GM12878 (cell line): Measurements from ENCODE around the gene RANGRF. TPM values are rescaled to one million over a fixed set of nuclear protein-coding genes. Genes with fewer than 3 reads are reported as not detected.

Experiments used
- ATF3 ChIP-seq: IDR thresholded peaks from 2 replicates; pipeline ENCODE4 v1.6.1; 2011; ENCODE audit warnings: low read depth, mild to moderate bottlenecking, low read length, moderate library complexity, borderline replicate concordance; ENCODE audit errors: extremely low read depth
- BRCA1 ChIP-seq: IDR thresholded peaks from 2 replicates; pipeline ENCODE4 v1.6.1; 2011; ENCODE audit warnings: low read depth, low read length, improper control_type of control experiment
- CEBPZ ChIP-seq: fragments of 150-350 bp; IDR thresholded peaks from 2 replicates; pipeline ENCODE4 v1.6.1; 2016; ENCODE audit warnings: low read depth, low read length
- EP300 ChIP-seq, 2 experiments: fragments of 150-350 bp in 1 of 2; IDR thresholded peaks; 2 replicates each; pipeline ENCODE4 v1.6.1; 2011 to 2012; ENCODE audit warnings: low read depth in 2 of 2, low read length in 2 of 2, borderline replicate concordance in 1 of 2, improper control_type of control experiment in 1 of 2, inconsistent platforms in 1 of 2; ENCODE audit not compliant: control insufficient read depth in 1 of 2
- GATAD2B ChIP-seq: fragments of 450-650 bp; conservative IDR thresholded peaks from 2 replicates; pipeline ENCODE4 v1.6.1; 2017; ENCODE audit warnings: low read depth, mild to moderate bottlenecking, moderate library complexity
- HSF1 ChIP-seq: fragments of 150-350 bp; IDR thresholded peaks from 2 replicates; pipeline ENCODE4 v1.6.1; 2014; ENCODE audit warnings: mild to moderate bottlenecking, low read depth, low read length
- MAX ChIP-seq: IDR thresholded peaks from 2 replicates; pipeline ENCODE4 v1.6.1; 2012; ENCODE audit warnings: low read depth, low read length, improper control_type of control experiment
- MEF2B ChIP-seq: fragments of 450-650 bp; IDR thresholded peaks from 2 replicates; pipeline ENCODE4 v1.6.1; 2018; ENCODE audit warnings: mild to moderate bottlenecking, moderate library complexity; ENCODE audit not compliant: partially characterized antibody, poor library complexity, severe bottlenecking
- MTA3 ChIP-seq: IDR thresholded peaks from 2 replicates; pipeline ENCODE4 v1.6.1; 2012; ENCODE audit warnings: low read length, inconsistent platforms, borderline replicate concordance
- MYC ChIP-seq: IDR thresholded peaks from 2 replicates; pipeline ENCODE4 v1.6.1; 2011; ENCODE audit warnings: mild to moderate bottlenecking, low read length, moderate library complexity, inconsistent platforms; ENCODE audit not compliant: insufficient read depth, insufficient replicate concordance, insufficient read length, severe bottlenecking
- NFIC ChIP-seq: IDR thresholded peaks from 2 replicates; pipeline ENCODE4 v1.6.1; 2012; ENCODE audit warnings: low read depth, mild to moderate bottlenecking, inconsistent platforms, low read length, moderate library complexity
- NFYA ChIP-seq: IDR thresholded peaks from 2 replicates; pipeline ENCODE4 v1.6.1; 2011; ENCODE audit warnings: low read depth, mild to moderate bottlenecking, low read length, improper control_type of control experiment, borderline replicate concordance
- NFYB ChIP-seq: IDR thresholded peaks from 2 replicates; pipeline ENCODE4 v1.6.1; 2011; ENCODE audit warnings: low read depth, mild to moderate bottlenecking, low read length, improper control_type of control experiment, moderate library complexity; ENCODE audit not compliant: insufficient read depth
- POU2F2 ChIP-seq: IDR thresholded peaks from 3 replicates; pipeline ENCODE4 v1.6.1; 2011; ENCODE audit warnings: low read depth, mild to moderate bottlenecking, low read length, borderline replicate concordance
- RUNX3 ChIP-seq: IDR thresholded peaks from 2 replicates; pipeline ENCODE4 v1.6.1; 2012; ENCODE audit warnings: low read length, inconsistent platforms
- SKIL ChIP-seq: fragments of 450-650 bp; IDR thresholded peaks from 2 replicates; pipeline ENCODE4 v1.6.1; 2017; ENCODE audit warnings: mild to moderate bottlenecking, low read depth, inconsistent platforms; ENCODE audit not compliant: poor library complexity, severe bottlenecking
- SMC3 ChIP-seq: IDR thresholded peaks from 2 replicates; pipeline ENCODE4 v1.6.1; 2011; ENCODE audit warnings: low read length, improper control_type of control experiment, borderline replicate concordance
- SP1 ChIP-seq: IDR thresholded peaks from one replicate; pipeline ENCODE4 v1.6.1; 2011; ENCODE audit warnings: low read depth, low read length
- TAF1 ChIP-seq: IDR thresholded peaks from 2 replicates; pipeline ENCODE4 v1.6.1; 2011; ENCODE audit warnings: mild to moderate bottlenecking, low read depth, low read length, borderline replicate concordance
- TARDBP ChIP-seq: IDR thresholded peaks from 2 replicates; pipeline ENCODE4 v1.6.1; 2016; ENCODE audit warnings: borderline replicate concordance
- YY1 ChIP-seq: IDR thresholded peaks from 2 replicates; pipeline ENCODE4 v1.6.1; 2011; ENCODE audit warnings: low read depth, mild to moderate bottlenecking, low read length
- polyA plus RNA-seq, 11 experiments: library from polyadenylated mRNA; depleted of rRNA in 4 of 11; unstranded in 6 of 11; stranded (reverse) in 5 of 11; fragments of >200 nt; fragmentation: Nextera tagmentation in 4 of 11; fragmentation: Illumina TruSeq in 1 of 11; extraction: Ambion mirVana in 4 of 11; extraction: Trizol in 1 of 11; gene quantifications; 1 replicate in 1 of 11; 2 replicates in 10 of 11; pipeline versions ENCODE4 v1.2.1 to v1.2.3, GENCODE V29; 2011 to 2016; ENCODE audit warnings: inconsistent platforms in 2 of 11, missing spikeins in 2 of 11, low read depth in 1 of 11
- total RNA-seq, 4 experiments: library from RNA; depleted of rRNA in 3 of 4; stranded (reverse); fragments of >200 nt in 3 of 4; fragmentation: Illumina TruSeq in 1 of 4; extraction: Trizol in 1 of 4; gene quantifications; 2 replicates each; pipeline versions ENCODE4 v1.2.1 to v1.2.3, GENCODE V29; 2013 to 2021

Gene RANGRF
- total and polyA plus RNA-seq, 10 of the 15 experiments (the other 5 are each of a cell fraction or from before 2014, with no cell fraction given) = 30.1 to 181 (median 61.4) TPM

- TF ChIP-seq CEBPZ (0 out of 2 replicates have a peak, but pooled peaks have one; percentile 13), RUNX3 (peak; percentile 64), MAX (peak; percentile 99), TARDBP (no peak), HSF1 (no peak), MYC (peak; percentile 98), SKIL (peak; percentile 26), SMC3 (no peak), ATF3 (peak; percentile 87), TAF1 (peak; percentile 68; the same call in 1 of the 2 replicates), MEF2B (peak; percentile 49), SP1 (peak; percentile 78), POU2F2 (peak; percentile 54; the same call in 1 of the 3 replicates), NFYB (peak; percentile 45; the same call in 1 of the 2 replicates), EP300 (IDR thresholded peaks at IDR 0.05; ENCODE audit: borderline replicate concordance in 1 of 2, control insufficient read depth in 1 of 2, low read depth in 2 of 2, low read length in 2 of 2) (peak; percentile 30 to 57; a peak in 2 of 4 replicates), NFIC (peak; percentile 38; the same call in 1 of the 2 replicates), GATAD2B (no peak), NFYA (no peak), BRCA1 (no peak), MTA3 (no peak), YY1 (peak; percentile 80)
Measured at GRCh38 chr17:8248751-8249607, 39.5 kb upstream of the RANGRF start, which contains the start of gene PFAS (continued).
